Stimulated activated CD4-positive, alpha-beta T cell treated with anti-CD3 and anti-CD28 coated beads, Interleukin-15, amount 100 ng/mL, for 48 hours (primary cell): ENCODE results near the gene BEX1.
A peak's percentile ranks its signal among the peaks of the same experiment; 100 is the strongest.
"Not testable (repeated sequence)": the region's sequence is repeated elsewhere in the genome, so short reads cannot be mapped to it uniquely, and the experiment has no call there.

Experiments used
- DNase-seq, 2 donors: peaks; one replicate each; pipeline ENCODE4 v3.0.0-alpha.2; 2020; ENCODE audit warnings: low read depth in 2 of 2

BEX1 gene

GRCh38 chrX:103063918-103064434 lies at the start of gene BEX1:
Gene BEX1, minus strand, starts transcription at chrX:103064171. Its CDS starts 897 bp downstream, at chrX:103063274.
- DNase-seq, result peak; percentile 1 to 8

DNA sequence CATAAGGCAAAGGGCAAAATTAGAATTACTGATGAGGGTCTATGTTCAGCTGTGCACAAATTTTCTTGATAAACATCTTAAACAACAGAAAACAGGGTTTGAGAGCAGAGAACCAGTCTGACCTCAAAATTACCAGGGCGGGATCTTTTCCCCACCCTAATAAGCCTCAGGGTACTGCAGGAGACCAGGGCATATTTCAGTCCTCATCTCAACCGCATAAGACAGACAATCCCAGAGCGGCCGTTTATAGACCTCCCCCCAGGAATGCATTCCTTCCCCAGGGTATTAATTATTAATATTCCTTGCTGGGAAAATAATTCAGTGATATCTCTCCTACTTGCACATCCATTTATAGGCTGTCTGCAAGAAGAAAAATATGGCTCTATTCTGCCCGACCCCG lies 45.5 kb upstream of the BEX1 start:
- not testable (repeated sequence) for DNase-seq

DNA sequence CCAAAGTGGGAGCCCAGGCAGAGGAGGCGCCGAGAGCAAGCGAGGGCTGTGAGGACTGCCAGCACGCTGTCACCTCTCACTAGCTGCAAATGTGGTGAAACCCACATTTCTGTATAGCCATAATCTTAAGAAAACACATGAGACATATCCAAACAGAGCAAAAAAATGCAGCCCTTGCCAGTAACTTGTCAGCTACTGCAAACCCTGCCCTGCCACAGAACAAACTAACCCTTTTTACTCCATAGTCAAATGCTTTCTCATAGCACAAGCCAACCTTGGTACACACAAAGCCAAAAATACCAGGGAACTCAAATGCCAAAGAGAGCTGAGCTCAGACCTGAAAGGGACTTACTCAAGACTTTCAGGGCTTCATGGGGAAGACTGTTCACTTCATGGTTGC lies 43.9 kb upstream of the BEX1 start:
- no peak for DNase-seq

DNA sequence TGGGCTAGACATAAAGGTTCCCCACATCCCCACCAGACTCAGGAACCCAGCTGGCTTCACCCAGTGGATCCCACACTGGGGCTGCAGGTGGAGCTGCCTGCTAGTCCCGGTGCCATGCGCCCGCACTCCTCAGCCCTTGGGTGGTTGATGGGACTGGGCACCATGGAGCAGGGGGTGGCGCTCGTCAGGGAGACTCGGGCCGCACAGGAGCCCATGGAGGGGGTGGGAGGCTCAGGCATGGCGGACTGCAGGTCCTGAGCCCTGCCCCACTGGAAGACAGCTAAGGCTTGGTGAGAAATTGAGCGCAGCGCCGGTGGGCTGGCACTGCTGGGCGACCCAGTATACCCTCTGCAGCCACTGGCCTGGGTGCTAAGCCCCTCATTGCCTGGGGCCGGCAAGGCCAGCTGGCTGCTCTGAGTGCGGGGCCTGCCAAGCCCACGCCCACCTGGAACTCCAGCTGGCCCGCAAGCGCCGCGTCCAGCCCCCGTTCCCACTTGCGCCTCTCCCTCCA lies 43.3 kb upstream of the BEX1 start:
- not testable (repeated sequence) for DNase-seq

DNA sequence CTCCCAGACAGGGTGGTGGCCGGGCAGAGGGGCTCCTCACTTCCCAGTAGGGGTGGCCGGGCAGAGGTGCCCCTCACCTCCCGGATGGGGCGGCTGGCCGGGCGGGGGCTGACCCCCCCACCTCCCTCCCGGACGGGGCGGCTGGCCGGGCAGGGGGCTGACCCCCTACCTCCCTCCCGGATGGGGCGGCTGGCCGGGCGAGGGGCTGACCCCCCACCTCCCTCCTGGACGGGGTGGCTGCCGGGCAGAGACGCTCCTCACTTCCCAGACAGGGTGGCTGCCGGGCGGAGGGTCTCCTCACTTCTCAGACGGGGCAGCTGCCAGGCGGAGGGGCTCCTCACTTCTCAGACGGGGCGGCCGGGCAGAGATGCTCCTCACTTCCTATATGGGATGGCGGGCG lies 40.4 kb upstream of the BEX1 start:
- DNase-seq, result not testable (repeated sequence)

DNA sequence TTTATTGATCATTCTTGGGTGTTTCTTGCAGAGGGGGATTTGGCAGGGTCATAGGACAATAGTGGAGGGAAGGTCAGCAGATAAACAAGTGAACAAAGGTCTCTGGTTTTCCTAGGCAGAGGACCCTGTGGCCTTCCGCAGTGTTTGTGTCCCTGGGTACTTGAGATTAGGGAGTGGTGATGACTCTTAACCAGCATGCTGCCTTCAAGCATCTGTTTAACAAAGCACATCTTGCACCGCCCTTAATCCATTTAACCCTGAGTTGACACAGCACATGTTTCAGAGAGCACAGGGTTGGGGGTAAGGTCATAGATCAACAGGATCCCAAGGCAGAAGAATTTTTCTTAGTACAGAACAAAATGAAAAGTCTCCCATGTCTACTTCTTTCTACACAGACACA lies 39.9 kb upstream of the BEX1 start:
- not testable (repeated sequence) for DNase-seq

DNA sequence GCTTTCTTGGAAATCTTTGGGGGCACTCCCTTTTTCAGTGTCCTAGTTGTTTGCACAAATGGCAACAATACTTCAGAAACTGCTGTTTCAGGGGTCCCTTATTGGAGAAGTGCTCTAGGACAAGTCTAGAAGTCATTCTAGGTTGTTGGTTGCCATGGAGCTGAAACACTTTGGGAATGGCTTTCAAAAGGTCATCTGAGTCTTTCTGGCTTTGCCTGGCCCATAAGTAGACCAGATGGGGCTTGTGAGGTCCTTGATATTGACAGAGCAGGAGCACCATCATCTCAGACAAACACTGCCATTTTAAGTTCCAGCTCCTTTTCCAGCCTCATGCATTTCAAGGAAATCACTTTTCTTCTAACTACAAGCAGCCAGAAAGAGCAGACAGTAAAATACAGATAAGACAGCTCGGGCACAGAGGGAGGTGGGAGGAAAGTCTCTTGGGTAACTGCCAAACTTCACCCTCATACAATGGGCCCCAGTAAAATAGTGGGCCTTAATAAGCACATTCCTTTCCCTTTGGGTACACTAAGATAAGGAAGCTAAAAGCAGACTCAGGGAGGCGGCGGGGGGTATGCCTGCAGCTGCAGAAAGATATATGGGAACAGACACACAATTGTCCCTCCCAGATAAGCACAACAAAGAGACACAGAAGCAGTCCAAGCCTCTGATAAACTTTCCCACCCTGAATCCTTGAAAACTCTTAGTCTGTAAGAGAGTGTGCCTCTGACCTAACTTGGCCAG lies 37.5 kb upstream of the BEX1 start:
- DNase-seq, result no peak

GRCh38 chrX:103100484-103100883 lies 36.5 kb upstream of the BEX1 start:
- DNase-seq, result no peak

- DNase-seq, result no peak
Measured at GRCh38 chrX:103099691-103100090, 35.7 kb upstream of the BEX1 start.

- no peak for DNase-seq
Measured at GRCh38 chrX:103098488-103098887, 34.5 kb upstream of the BEX1 start.

DNA sequence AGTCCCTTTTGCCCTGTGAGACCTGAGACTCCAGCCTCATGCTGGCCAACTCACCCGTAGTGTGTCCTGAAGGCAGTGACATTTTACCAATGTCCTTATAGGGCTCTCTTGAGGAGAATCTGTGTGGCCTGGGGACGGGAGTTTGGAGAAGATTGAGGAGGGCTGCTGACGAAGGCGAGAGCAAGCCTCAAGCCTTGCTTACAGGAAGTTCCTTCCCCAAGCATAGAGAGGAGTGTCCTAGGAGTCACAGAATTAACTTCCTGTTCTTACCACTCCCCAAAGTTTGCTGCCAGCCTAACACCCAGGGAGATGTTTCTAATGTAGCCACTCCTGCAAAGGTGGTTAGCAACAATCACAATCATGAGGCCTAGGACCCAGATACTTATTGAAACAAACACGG lies 29.0 kb upstream of the BEX1 start, which contains the start of gene NXF3:
Gene NXF3 (minus strand): TSS at position 202 of the 400 bp plus-strand sequence. CDS start 120 bp downstream, at position 82.
- DNase-seq, result no peak

GRCh38 chrX:103081051-103081450 lies 17.1 kb upstream of the BEX1 start:
- no peak for DNase-seq

GRCh38 chrX:103073467-103073866 lies 9.5 kb upstream of the BEX1 start:
- DNase-seq, result no peak

GRCh38 chrX:103066606-103067005 lies 2.6 kb upstream of the BEX1 start:
- no peak for DNase-seq

DNA sequence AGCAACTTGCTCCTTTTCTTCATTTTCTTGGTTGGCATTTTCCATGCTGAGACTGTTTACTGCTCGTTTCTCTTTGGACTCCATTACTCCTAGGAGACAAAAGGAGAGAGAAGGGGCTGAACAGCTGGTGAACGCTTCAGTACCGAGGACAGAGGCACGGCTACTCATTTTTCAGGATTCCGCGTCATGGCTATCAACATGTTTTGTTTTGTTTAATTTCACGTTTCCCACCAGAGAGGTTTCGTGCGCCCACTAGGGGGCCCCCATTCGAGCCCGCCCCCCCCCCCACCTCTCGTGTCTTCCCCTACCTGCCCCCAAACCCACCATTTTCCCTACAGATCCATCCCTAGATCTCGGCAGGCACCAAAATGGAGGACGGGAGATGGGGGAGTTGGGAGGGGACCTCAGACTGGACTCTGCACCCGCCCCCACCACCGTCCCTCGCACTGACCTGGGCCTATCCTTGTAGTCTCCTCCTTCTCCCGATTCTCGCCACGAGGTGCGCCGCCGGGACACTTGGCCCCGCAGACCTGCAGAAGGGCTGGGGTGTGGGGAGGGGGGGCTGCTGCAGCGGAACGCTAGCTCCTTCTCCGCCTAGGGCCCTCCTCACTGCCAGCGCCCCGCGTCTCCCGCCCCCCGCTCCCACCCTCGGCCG lies 653 bp downstream of the BEX1 start:
- no peak for DNase-seq

GRCh38 chrX:103061486-103061885 lies 2.5 kb downstream of the BEX1 start:
- DNase-seq, result no peak

DNA sequence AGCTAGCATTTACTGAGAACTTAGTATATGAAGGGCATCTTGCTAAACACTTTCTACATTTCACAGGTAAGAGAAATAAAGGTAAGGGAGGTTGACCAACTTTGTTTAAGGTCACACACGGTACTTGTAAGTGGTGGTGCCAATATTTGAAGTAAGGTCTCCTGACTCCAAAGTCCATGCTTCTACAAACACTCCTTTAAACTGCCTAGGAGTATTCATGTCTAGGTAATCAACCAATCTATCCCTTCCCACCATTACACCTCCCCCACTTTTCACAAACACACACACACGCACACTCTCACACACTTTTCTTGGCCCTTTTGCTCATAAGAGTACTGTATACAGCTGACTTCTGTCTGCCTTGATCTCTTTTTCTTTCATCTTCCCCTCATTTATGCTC lies 7.1 kb downstream of the BEX1 start:
- DNase-seq, result no peak

DNA sequence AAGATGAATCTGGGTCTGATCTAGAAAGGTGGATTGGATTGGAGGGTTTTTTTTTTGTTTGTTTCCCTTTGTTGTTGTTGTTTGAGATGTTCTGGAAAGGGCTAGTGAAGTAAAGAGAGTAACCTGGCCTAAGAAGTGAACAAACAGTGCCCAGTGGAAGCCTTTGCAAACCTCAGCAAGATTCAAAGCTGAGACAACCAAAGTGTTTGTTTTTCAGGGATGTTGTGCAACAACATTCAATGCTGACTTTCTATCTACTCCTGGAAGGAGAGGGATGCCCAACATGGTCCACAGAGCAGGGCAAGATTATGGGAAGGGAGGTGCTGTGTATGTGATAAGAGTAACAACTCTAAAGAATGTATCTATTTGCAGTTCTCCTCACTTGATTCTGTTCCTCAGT lies 11.3 kb downstream of the BEX1 start:
- DNase-seq, result no peak

DNA sequence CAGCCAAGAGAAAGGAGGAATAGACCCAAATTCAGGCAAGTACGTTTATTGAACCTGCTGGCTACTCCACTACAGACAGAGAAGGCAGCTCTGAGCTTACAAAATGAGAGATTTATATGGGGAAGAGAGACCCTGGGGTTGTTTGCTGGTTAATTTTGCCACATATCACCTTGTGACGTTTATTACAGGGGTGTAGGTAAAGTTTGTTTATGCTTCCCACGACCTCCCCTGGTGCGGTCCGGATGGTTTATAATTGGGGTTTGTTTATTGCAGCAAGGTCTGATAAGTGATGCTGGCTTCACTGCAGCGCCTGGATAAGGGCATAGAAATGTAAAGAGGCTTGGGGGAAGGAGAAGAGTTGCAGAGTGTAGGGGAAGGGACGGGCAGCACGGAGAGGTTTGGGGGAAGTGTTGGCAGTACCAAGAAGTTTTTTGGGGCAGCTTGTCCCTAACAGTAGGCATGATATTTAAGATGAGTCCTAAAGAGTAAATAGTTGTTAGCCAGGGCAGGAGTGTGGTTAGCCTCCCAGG lies 12.6 kb downstream of the BEX1 start:
- no peak for DNase-seq

- not testable (repeated sequence) for DNase-seq
Measured at GRCh38 chrX:103033371-103033770, 30.6 kb downstream of the BEX1 start.

DNA sequence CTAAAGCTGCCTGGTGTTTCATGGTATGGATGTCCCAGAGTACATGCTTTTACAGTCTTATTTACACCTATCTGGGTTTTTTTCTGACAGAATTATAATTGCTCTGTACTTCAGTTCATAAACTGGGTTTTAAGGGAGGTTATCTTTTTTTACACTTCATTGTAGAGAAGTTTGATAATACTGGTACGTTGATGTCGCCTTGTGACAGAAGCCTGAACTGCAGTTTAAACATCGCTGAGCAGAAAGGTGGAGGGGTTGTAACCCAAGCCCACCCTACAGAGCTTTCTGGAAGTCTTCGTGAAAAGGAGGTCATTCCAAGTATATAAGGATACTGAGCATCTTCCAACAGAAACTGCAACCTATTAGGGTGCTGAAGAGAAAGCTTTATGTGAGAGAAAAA lies 46.4 kb downstream of the BEX1 start:
- no peak for DNase-seq

DNA sequence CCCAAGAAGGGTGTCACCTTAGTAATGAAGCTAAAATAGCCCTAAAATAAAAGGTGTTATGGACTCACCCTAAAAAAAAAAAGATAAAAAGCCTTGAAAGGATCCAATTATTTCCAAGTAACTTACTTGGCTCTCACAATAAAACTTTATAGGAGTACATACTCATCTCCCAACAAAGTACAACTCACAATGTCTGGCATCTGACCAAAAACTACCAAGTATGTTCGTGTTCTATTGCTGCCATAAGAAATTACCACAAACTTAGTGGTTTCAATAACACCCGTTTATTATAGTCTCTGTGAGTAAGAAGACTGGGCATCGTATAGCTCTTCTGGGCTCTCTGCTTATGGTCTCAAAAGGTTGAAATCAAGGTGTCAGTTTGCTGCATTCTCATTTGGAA lies 51.0 kb downstream of the BEX1 start:
- DNase-seq, result no peak
